SK-N-SH treated with all-trans-retinoic acid at 6 μM for 48 hours (cell line): ENCODE results near the gene ABCE1.

Experiments
- ATAC-seq: fragments of 200-7000 bp; cut with Tn5 transposase; 3 replicates; pipeline ENCODE4 v1.9.1; 2020; ENCODE audit warnings: mild to moderate bottlenecking, moderate library complexity
- ARNTL ChIP-seq: fragments of 450-650 bp; formaldehyde crosslinking; IDR thresholded peaks from 2 replicates; pipeline ENCODE4 v1.5.0; 2020; ENCODE audit warnings: low read depth, mild to moderate bottlenecking, moderate library complexity, borderline replicate concordance
- BACH2 ChIP-seq: fragments of 250-450 bp; sonication (Bioruptor Pico); IDR thresholded peaks from 2 replicates; pipeline ENCODE4 v1.9.0; 2021; ENCODE audit warnings: mild to moderate bottlenecking, borderline replicate concordance
- CSDC2 ChIP-seq: fragments of 250-450 bp; sonication (Bioruptor Pico); IDR thresholded peaks from 2 replicates; pipeline ENCODE4 v1.5.0; 2020; ENCODE audit warnings: mild to moderate bottlenecking, moderate library complexity
- GLIS3 ChIP-seq: fragments of 250-450 bp; sonication (Bioruptor Pico); IDR thresholded peaks from 2 replicates; pipeline ENCODE4 v1.5.0; 2020; ENCODE audit warnings: mild to moderate bottlenecking, moderate library complexity
- PPARA ChIP-seq: fragments of 250-450 bp; sonication (Bioruptor Pico); IDR thresholded peaks from 2 replicates; pipeline ENCODE4 v1.5.0; 2020; ENCODE audit warnings: mild to moderate bottlenecking, borderline replicate concordance
- RARB ChIP-seq: fragments of 250-450 bp; sonication (Bioruptor Pico); IDR thresholded peaks from 2 replicates; pipeline ENCODE4 v1.8.0; 2021; ENCODE audit warnings: mild to moderate bottlenecking, moderate library complexity
- TOX ChIP-seq: fragments of 250-450 bp; sonication (Bioruptor Pico); IDR thresholded peaks from 2 replicates; pipeline ENCODE4 v1.8.0; 2021; ENCODE audit warnings: mild to moderate bottlenecking, moderate library complexity, borderline replicate concordance
- ZC3H10 ChIP-seq: fragments of 250-450 bp; sonication (Bioruptor Pico); IDR thresholded peaks from 2 replicates; pipeline ENCODE4 v1.5.1; 2021; ENCODE audit warnings: mild to moderate bottlenecking, moderate library complexity
- ZFP30 ChIP-seq: fragments of 450-650 bp; formaldehyde crosslinking; IDR thresholded peaks from 2 replicates; pipeline ENCODE4 v1.5.0; 2022; ENCODE audit warnings: mild to moderate bottlenecking, moderate library complexity
- ZNF565 ChIP-seq: fragments of 450-650 bp; formaldehyde crosslinking; conservative IDR thresholded peaks from 2 replicates; pipeline ENCODE4 v1.5.0; 2020; ENCODE audit warnings: low read depth, mild to moderate bottlenecking, moderate library complexity
- ZNF70 ChIP-seq: fragments of 450-650 bp; formaldehyde crosslinking; IDR thresholded peaks from 2 replicates; pipeline ENCODE4 v1.5.0; 2020; ENCODE audit warnings: mild to moderate bottlenecking, moderate library complexity
- ZNF8 ChIP-seq: fragments of 450-650 bp; formaldehyde crosslinking; IDR thresholded peaks from 2 replicates; pipeline ENCODE4 v1.5.0; 2020; ENCODE audit warnings: mild to moderate bottlenecking, moderate library complexity
- TF ChIP-seq, protein P1 (sequence below): fragments of 250-450 bp; sonication (Bioruptor Pico); IDR thresholded peaks from 2 replicates; pipeline ENCODE4 v1.5.1; 2021; ENCODE audit warnings: mild to moderate bottlenecking, moderate library complexity
- TF ChIP-seq, protein P2 (sequence below): fragments of 250-450 bp; sonication (Bioruptor Pico); IDR thresholded peaks from 2 replicates; pipeline ENCODE4 v1.5.1; 2020; ENCODE audit warnings: low read depth, mild to moderate bottlenecking, moderate library complexity
- TF ChIP-seq, protein P3 (sequence below): fragments of 250-450 bp; sonication (Bioruptor Pico); IDR thresholded peaks from 2 replicates; pipeline ENCODE4 v1.8.0; 2020; ENCODE audit warnings: mild to moderate bottlenecking, moderate library complexity, borderline replicate concordance
- TF ChIP-seq, protein P4 (sequence below): fragments of 250-450 bp; sonication (Bioruptor Pico); IDR thresholded peaks from 2 replicates; pipeline ENCODE4 v1.5.0; 2020; ENCODE audit warnings: mild to moderate bottlenecking, moderate library complexity
- TF ChIP-seq, protein P5 (sequence below): fragments of 250-450 bp; sonication (Bioruptor Pico); IDR thresholded peaks from 2 replicates; pipeline ENCODE4 v1.8.0; 2021; ENCODE audit warnings: low read depth, mild to moderate bottlenecking, moderate library complexity, borderline replicate concordance

ABCE1 gene

DNA sequence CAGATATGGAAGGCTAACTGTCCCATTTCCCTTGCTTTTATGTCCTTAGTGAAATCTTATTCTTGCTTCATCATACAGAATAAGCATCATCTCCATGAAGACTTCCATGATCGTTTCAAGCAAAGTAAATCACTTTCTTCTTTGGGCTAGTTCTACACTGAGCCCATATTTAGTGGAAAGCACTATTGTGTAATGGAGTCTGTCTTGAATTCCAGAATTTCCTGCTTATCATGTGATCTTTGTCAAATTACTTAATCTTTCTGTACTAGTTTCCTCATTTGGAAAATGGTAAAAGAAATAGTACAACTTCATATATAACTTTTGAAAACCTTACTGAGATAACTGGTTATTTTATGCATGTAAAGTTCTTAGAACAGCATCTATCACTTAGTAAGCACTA lies 7.7 kb upstream of the ABCE1 start:
- ATAC-seq: no peak

DNA sequence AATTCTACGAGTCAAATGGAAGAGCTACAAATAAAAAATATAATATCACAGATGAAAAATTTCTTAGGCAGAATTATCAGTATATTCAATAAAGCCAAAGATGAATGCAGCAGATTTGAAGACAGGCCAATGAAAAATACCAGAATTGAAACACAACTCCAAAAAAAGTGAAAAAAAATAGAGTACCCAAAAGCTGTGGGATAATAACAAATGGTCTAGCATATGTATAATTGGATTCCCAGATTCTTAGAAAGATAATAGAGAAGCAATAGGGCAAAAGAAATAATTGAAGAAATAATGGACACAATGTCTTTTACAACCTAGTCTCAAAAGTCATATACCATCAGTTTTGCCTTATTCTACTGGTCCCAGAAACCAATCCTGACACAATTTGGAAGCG lies 4.5 kb upstream of the ABCE1 start:
- TF ChIP-seq TOX: no peak
- no peak for ATAC-seq

More for the DNA sequence above, 7.7 kb upstream of the ABCE1 start:
- TF ChIP-seq RARB (CRISPR knock-in tag) (no peak), BACH2 (no peak), ZNF70 (CRISPR knock-in tag) (no peak), ZNF8 (CRISPR knock-in tag) (no peak), ARNTL (CRISPR knock-in tag) (no peak), PPARA (CRISPR knock-in tag) (no peak), GLIS3 (no peak)
- TF ChIP-seq, protein P1, sequence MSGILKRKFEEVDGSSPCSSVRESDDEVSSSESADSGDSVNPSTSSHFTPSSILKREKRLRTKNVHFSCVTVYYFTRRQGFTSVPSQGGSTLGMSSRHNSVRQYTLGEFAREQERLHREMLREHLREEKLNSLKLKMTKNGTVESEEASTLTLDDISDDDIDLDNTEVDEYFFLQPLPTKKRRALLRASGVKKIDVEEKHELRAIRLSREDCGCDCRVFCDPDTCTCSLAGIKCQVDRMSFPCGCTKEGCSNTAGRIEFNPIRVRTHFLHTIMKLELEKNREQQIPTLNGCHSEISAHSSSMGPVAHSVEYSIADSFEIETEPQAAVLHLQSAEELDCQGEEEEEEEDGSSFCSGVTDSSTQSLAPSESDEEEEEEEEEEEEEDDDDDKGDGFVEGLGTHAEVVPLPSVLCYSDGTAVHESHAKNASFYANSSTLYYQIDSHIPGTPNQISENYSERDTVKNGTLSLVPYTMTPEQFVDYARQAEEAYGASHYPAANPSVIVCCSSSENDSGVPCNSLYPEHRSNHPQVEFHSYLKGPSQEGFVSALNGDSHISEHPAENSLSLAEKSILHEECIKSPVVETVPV (CRISPR knock-in tag): no peak
- TF ChIP-seq, protein P2, sequence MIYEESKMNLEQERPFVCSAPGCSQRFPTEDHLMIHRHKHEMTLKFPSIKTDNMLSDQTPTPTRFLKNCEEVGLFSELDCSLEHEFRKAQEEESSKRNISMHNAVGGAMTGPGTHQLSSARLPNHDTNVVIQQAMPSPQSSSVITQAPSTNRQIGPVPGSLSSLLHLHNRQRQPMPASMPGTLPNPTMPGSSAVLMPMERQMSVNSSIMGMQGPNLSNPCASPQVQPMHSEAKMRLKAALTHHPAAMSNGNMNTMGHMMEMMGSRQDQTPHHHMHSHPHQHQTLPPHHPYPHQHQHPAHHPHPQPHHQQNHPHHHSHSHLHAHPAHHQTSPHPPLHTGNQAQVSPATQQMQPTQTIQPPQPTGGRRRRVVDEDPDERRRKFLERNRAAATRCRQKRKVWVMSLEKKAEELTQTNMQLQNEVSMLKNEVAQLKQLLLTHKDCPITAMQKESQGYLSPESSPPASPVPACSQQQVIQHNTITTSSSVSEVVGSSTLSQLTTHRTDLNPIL (CRISPR knock-in tag): no peak

DNA sequence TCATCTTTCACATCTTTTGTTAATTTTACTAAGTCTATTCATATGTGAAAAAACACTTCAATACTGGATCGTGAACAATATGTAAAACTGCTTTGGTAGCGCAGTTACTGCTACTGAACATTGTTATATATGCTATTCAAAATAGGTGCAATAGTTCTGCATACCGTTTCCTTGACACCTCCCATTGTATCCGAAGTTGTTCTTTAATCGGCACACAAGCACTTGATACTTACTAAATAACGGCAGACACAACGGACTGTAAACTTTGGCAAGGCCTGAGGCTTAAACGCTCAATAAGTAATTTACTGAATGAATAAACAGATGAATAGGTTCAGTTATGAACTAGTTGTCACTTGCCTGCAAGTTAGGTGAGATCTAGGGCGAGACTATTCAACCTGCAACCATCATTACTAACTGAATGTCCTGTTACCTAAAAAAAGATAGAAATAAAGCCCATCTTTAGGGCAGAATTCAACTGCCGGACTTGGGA lies 735 bp upstream of the ABCE1 start:
- ATAC-seq: no peak
- TF ChIP-seq PPARA (CRISPR knock-in tag) (no peak), ZNF565 (CRISPR knock-in tag) (no peak), BACH2 (no peak), CSDC2 (no peak), ZC3H10 (CRISPR knock-in tag) (no peak), ZFP30 (no peak)
- TF ChIP-seq, protein P1 (CRISPR knock-in tag): no peak
- TF ChIP-seq, protein P3, sequence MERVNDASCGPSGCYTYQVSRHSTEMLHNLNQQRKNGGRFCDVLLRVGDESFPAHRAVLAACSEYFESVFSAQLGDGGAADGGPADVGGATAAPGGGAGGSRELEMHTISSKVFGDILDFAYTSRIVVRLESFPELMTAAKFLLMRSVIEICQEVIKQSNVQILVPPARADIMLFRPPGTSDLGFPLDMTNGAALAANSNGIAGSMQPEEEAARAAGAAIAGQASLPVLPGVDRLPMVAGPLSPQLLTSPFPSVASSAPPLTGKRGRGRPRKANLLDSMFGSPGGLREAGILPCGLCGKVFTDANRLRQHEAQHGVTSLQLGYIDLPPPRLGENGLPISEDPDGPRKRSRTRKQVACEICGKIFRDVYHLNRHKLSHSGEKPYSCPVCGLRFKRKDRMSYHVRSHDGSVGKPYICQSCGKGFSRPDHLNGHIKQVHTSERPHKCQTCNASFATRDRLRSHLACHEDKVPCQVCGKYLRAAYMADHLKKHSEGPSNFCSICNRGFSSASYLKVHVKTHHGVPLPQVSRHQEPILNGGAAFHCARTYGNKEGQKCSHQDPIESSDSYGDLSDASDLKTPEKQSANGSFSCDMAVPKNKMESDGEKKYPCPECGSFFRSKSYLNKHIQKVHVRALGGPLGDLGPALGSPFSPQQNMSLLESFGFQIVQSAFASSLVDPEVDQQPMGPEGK (CRISPR knock-in tag): no peak
- TF ChIP-seq, protein P4, sequence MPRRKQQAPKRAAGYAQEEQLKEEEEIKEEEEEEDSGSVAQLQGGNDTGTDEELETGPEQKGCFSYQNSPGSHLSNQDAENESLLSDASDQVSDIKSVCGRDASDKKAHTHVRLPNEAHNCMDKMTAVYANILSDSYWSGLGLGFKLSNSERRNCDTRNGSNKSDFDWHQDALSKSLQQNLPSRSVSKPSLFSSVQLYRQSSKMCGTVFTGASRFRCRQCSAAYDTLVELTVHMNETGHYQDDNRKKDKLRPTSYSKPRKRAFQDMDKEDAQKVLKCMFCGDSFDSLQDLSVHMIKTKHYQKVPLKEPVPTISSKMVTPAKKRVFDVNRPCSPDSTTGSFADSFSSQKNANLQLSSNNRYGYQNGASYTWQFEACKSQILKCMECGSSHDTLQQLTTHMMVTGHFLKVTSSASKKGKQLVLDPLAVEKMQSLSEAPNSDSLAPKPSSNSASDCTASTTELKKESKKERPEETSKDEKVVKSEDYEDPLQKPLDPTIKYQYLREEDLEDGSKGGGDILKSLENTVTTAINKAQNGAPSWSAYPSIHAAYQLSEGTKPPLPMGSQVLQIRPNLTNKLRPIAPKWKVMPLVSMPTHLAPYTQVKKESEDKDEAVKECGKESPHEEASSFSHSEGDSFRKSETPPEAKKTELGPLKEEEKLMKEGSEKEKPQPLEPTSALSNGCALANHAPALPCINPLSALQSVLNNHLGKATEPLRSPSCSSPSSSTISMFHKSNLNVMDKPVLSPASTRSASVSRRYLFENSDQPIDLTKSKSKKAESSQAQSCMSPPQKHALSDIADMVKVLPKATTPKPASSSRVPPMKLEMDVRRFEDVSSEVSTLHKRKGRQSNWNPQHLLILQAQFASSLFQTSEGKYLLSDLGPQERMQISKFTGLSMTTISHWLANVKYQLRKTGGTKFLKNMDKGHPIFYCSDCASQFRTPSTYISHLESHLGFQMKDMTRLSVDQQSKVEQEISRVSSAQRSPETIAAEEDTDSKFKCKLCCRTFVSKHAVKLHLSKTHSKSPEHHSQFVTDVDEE (CRISPR knock-in tag): no peak
- TF ChIP-seq, protein P5, sequence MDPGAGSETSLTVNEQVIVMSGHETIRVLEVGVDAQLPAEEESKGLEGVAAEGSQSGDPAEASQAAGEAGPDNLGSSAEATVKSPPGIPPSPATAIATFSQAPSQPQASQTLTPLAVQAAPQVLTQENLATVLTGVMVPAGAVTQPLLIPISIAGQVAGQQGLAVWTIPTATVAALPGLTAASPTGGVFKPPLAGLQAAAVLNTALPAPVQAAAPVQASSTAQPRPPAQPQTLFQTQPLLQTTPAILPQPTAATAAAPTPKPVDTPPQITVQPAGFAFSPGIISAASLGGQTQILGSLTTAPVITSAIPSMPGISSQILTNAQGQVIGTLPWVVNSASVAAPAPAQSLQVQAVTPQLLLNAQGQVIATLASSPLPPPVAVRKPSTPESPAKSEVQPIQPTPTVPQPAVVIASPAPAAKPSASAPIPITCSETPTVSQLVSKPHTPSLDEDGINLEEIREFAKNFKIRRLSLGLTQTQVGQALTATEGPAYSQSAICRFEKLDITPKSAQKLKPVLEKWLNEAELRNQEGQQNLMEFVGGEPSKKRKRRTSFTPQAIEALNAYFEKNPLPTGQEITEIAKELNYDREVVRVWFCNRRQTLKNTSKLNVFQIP (CRISPR knock-in tag): no peak
- TF ChIP-seq, protein P2 (CRISPR knock-in tag): no peak
